Measurements from ENCODE around the gene C1orf21.
"Not testable (repeated sequence)": the region's sequence is repeated elsewhere in the genome, so short reads cannot be mapped to it uniquely, and the experiment has no call there.

Gene C1orf21

GRCh38 chr1:184608581-184608980, 221.8 kb downstream of the C1orf21 start:
- no peak for DNase-seq

GRCh38 chr1:184608990-184609389, 222.2 kb downstream of the C1orf21 start:
- DNase-seq, result no peak

GRCh38 chr1:184610876-184611595, 224.2 kb downstream of the C1orf21 start:
- DNase-seq, result no peak

- DNase-seq, result not testable (repeated sequence)
These were observed 225.4 kb downstream of the C1orf21 start for GRCh38 chr1:184612229-184612628.

- DNase-seq, result no peak
These were observed 227.8 kb downstream of the C1orf21 start for GRCh38 chr1:184614667-184615066.

- no peak for DNase-seq
These were observed 228.5 kb downstream of the C1orf21 start for GRCh38 chr1:184615301-184615700.

- no peak for DNase-seq
These were observed 229.7 kb downstream of the C1orf21 start for GRCh38 chr1:184616504-184616903.

GRCh38 chr1:184617433-184618029, 230.7 kb downstream of the C1orf21 start:
- no peak for DNase-seq

- DNase-seq, result no peak
These were observed 232.0 kb downstream of the C1orf21 start for GRCh38 chr1:184618851-184619250.

GRCh38 chr1:184620469-184620868, 233.6 kb downstream of the C1orf21 start:
- DNase-seq, result no peak

GRCh38 chr1:184621260-184621659, 234.4 kb downstream of the C1orf21 start:
- DNase-seq, result no peak

GRCh38 chr1:184622136-184622823, 235.5 kb downstream of the C1orf21 start:
- no peak for DNase-seq

- DNase-seq, result no peak
These were observed 236.6 kb downstream of the C1orf21 start for GRCh38 chr1:184623404-184623803.

GRCh38 chr1:184624051-184624450, 237.2 kb downstream of the C1orf21 start:
- no peak for DNase-seq

- no peak for DNase-seq
These were observed 237.8 kb downstream of the C1orf21 start for GRCh38 chr1:184624626-184625025.

GRCh38 chr1:184625271-184625670, 238.4 kb downstream of the C1orf21 start:
- DNase-seq, result no peak

- no peak for DNase-seq
These were observed 239.5 kb downstream of the C1orf21 start for GRCh38 chr1:184626076-184627006.

GRCh38 chr1:184627007-184627341, 240.1 kb downstream of the C1orf21 start:
- DNase-seq, result no peak

- DNase-seq, result no peak
These were observed 242.4 kb downstream of the C1orf21 start for GRCh38 chr1:184629266-184629665.

GRCh38 chr1:184630679-184631060, 243.8 kb downstream of the C1orf21 start:
- no peak for DNase-seq

GRCh38 chr1:184632415-184633175, 245.8 kb downstream of the C1orf21 start:
- no peak for DNase-seq

- DNase-seq, result no peak
These were observed 247.0 kb downstream of the C1orf21 start for GRCh38 chr1:184633785-184634184.

Data from hematopoietic multipotent progenitor cell treated with erythropoietin and hydrocortisone succinate and interleukin-3 and kit ligand, for 8 days (in vitro differentiated cells).